Measurements from ENCODE around the gene KDSR. TPM values are rescaled to one million over a fixed set of nuclear protein-coding genes. Genes with fewer than 3 reads are reported as not detected.

KDSR gene
- total and polyA plus RNA-seq, 2 of the 13 experiments (the other 11 are each of a cell fraction or from before 2014, with no cell fraction given), result 10.4 to 20.9 TPM

GRCh38 chr18:63367053-63367953 is at the start of gene KDSR (continued):
- no peak for TF ChIP-seq ZUFSP (CRISPR knock-in tag; IDR thresholded peaks at IDR 0.05; ENCODE audit: borderline replicate concordance)
- TF ChIP-seq ZNF317 (CRISPR knock-in tag; IDR thresholded peaks at IDR 0.05), result peak; percentile 89
- TF ChIP-seq FOXA3 (CRISPR knock-in tag; IDR thresholded peaks at IDR 0.05), result peak; percentile 9
- no peak for TF ChIP-seq MLX (CRISPR knock-in tag; IDR thresholded peaks at IDR 0.05)
- 0 out of 2 replicates have a peak, but pooled peaks have one; percentile 73 for TF ChIP-seq ZNF703 (CRISPR knock-in tag; IDR thresholded peaks at IDR 0.05; ENCODE audit: borderline replicate concordance)
- TF ChIP-seq E2F5 (CRISPR knock-in tag; conservative IDR thresholded peaks at IDR 0.05), result peak; percentile 70
- TF ChIP-seq MAF1 (CRISPR knock-in tag; IDR thresholded peaks at IDR 0.05; ENCODE audit: borderline replicate concordance), result peak; percentile 83; the same call in 1 of the 2 replicates
- TF ChIP-seq ETV6 (CRISPR knock-in tag; conservative IDR thresholded peaks at IDR 0.05), result peak; percentile 71
- peak; percentile 26; the same call in 1 of the 2 replicates for TF ChIP-seq CHD2 (IDR thresholded peaks at IDR 0.05; ENCODE audit: low read depth, low read length)
- no peak for TF ChIP-seq EHMT2 (IDR thresholded peaks at IDR 0.05; ENCODE audit: borderline replicate concordance, low read depth, low read length)
- TF ChIP-seq SRF (IDR thresholded peaks at IDR 0.05; ENCODE audit: low read depth, low read length), result peak; percentile 99
- no peak for TF ChIP-seq PAF1 (CRISPR knock-in tag; IDR thresholded peaks at IDR 0.05)
- 0 out of 2 replicates have a peak, but pooled peaks have one; percentile 45 for TF ChIP-seq AKAP8 (CRISPR knock-in tag; IDR thresholded peaks at IDR 0.05)
- TF ChIP-seq ATM (IDR thresholded peaks at IDR 0.05; ENCODE audit: borderline replicate concordance), result no peak
- no peak for TF ChIP-seq TOPORS (CRISPR knock-in tag; IDR thresholded peaks at IDR 0.05)
- no peak for TF ChIP-seq ZNF652 (CRISPR knock-in tag; IDR thresholded peaks at IDR 0.05; ENCODE audit: borderline replicate concordance, low read depth)
- TF ChIP-seq TEAD3 (CRISPR knock-in tag; optimal IDR thresholded peaks at IDR 0.05; ENCODE audit: borderline replicate concordance), result peak; percentile 62
- peak; percentile 78; the same call in 1 of the 2 replicates for TF ChIP-seq ZBTB20 (CRISPR knock-in tag; IDR thresholded peaks at IDR 0.05; ENCODE audit: borderline replicate concordance, low read depth)
- TF ChIP-seq ZNF264 (CRISPR knock-in tag; IDR thresholded peaks at IDR 0.05), result peak; percentile 85
- peak; percentile 77 for TF ChIP-seq TSC22D2 (CRISPR knock-in tag; IDR thresholded peaks at IDR 0.05; ENCODE audit: borderline replicate concordance)
- 0 out of 2 replicates have a peak, but pooled peaks have one; percentile 33 for TF ChIP-seq ZNF615 (CRISPR knock-in tag; IDR thresholded peaks at IDR 0.05; ENCODE audit: borderline replicate concordance)
- TF ChIP-seq ZBTB4 (CRISPR knock-in tag; IDR thresholded peaks at IDR 0.05; ENCODE audit: borderline replicate concordance), result peak; percentile 48; the same call in 1 of the 2 replicates
- peak; percentile 72; the same call in 1 of the 2 replicates for TF ChIP-seq SIN3B (IDR thresholded peaks at IDR 0.05; ENCODE audit: low read length)
- peak; percentile 62; the same call in 1 of the 2 replicates for TF ChIP-seq GATA4 (IDR thresholded peaks at IDR 0.05; ENCODE audit: borderline replicate concordance, low read depth)

All from HepG2 (cell line).